Measurements from ENCODE around the gene LRRC37A3.
"Not testable (repeated sequence)": the region's sequence is repeated elsewhere in the genome, so short reads cannot be mapped to it uniquely, and the experiment has no call there.

LRRC37A3 gene

DNA sequence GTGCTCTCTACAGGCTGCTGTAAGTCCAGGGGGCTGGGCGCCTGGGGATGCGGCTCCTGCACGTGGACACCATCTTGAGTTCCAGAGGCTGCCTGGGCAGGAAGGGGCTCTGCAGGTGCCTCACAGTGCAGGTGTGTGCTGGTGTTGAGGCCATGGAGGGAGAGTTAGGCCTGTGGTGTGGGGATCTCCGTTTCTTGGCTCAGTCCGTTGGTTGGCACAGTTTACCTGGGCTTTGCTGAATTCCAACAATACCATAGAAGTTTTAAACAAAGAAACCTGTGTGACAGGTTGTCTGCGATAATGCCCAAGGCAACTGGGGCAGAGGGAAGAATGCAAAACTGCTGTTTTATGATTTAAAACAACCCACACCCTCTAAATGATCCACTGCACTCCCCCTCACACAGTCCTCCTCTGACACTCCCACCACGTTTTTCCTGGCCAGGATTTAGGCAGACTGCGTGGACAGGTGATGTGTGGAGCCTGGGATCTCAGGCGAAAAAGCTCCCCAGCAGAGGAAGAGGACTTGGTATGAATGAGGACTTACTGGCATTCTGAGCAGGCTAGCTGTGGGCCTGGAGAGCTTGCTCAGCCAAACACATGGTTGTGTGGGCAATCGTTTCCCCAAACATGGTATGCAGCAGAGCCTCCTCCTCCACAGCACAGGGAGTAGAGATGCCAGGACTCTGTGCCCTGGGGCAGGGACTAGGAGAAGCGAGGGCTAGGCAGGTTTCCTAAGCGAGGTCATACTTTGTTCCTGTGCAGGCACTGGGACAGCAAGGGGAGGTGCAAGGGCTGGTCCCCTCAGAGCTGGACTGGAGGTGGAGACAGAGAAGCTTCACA, 104.1 kb downstream of the LRRC37A3 start:
- not testable (repeated sequence) for H3K9ac ChIP-seq (ENCODE audit: low read length); H3K27me3 ChIP-seq (ENCODE audit: control insufficient read depth, insufficient read depth, low read length); H3K4me1 ChIP-seq (ENCODE audit: control insufficient read depth, insufficient read depth, low read length); H3K36me3 ChIP-seq (ENCODE audit: control insufficient read depth, insufficient read depth, low read length); H3K4me3 ChIP-seq (ENCODE audit: low read length); H3K27ac ChIP-seq (ENCODE audit: low read depth, low read length)

GRCh38 chr17:64808178-64808977, 110.9 kb downstream of the LRRC37A3 start:
- H3K4me3 ChIP-seq (ENCODE audit: low read length); H3K27me3 ChIP-seq (ENCODE audit: control insufficient read depth, insufficient read depth, low read length); H3K27ac ChIP-seq (ENCODE audit: low read depth, low read length); H3K9ac ChIP-seq (ENCODE audit: low read length); H3K4me1 ChIP-seq (ENCODE audit: control insufficient read depth, insufficient read depth, low read length); H3K36me3 ChIP-seq (ENCODE audit: control insufficient read depth, insufficient read depth, low read length): not testable (repeated sequence)
